Measurements from ENCODE around the gene MACROD2.
A peak's percentile ranks its signal among the peaks of the same experiment; 100 is the strongest.

MACROD2 gene

DNA sequence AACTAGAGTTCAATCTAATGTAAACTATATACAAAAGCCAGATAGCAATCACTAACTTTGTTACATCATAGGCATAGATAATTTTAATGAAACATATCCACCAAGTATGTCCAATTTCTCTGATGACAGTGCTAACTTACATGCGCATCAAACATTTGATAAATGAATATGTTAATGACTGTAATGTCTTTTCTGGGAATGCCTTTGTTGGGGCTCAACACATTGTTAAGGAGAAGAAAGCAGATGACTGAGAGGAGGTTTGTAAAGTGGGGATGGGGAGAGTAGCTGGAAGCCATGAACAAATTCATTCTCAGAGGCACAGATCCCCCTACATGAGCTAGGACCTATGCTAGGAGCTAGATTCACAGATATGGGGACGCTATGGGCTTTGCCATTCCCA is 1627.9 kb downstream of the MACROD2 start:
- DNase-seq: no peak

DNA sequence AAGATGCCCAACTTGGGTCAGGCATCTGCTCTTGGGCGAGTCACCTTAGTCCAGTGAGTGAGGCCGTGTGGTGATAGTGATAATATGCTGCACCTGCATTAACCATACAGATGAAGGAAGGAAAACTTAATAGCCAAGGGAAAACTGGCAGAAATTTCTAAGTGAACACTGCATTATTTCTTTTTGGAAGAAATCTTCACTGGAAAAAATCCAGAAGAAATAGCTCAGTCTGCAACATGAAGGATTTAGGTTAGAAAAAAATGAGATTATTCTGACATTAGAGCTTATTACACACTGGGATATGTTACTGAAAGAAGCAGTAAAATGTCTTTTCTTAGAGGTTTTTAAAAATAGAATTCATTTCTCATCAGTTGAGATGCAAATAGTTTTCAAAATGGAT is 1630.7 kb downstream of the MACROD2 start:
- no peak for DNase-seq

DNA sequence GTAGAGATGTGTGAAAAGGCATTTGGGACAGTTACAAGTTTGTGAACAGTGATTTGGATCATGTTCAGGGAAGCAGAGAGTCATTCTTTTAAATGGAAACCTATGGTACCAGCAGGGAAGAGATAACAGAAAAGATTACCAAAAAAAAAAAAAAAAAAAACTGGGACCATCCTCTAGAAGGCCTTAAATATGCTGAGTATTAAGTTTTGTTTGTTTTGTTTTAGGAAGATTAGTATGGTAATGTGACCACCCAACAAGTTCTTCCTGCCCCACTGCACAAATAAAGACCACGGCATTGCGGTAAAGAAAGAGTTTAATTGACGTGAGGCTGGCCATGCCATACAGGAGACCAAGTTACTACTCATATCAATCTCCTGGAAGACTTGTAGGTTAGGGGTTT is 1631.8 kb downstream of the MACROD2 start:
- DNase-seq: no peak

DNA sequence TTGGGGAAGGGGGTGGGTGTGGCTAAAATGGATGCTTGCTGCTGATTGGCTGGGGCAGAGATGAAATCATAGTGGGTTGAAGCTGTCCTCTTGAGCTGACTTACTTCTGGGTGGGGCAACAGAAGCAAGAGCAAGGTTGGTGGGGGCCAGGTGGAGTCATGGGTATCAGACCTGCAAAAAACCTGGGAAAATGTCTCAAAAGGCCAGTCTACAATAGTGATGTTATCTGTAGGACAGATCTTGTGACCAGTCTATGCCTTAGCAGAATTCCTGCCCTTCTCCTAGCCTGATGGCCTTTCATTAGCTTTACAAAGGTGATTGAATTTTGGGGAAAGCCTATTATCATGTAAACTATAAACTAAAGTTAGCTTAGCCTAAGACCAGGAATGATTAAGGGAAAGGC is 1632.2 kb downstream of the MACROD2 start:
- DNase-seq: no peak

DNA sequence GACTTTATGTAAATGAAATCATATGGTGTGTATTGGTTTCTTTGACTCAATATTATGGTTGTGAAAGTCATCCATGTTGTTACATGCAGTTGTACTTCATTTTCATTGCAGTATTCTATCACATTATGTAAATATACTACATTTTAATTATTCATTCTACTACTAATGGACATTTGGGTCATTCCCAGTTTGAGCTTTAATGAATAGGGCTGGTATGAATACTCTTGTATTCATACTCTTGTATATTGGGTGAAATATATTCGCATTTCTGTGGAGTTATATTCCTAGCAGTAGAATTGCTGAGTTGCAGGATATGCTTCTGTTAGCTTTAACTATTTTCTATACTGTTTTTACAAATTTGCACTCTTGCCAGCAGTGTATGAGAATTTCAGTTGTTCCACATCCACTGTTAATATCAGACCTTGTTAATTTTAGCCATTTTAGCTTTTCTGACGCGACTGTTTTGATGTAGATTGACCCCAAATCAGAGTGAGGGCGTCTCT is 1633.6 kb downstream of the MACROD2 start:
- no peak for DNase-seq

DNA sequence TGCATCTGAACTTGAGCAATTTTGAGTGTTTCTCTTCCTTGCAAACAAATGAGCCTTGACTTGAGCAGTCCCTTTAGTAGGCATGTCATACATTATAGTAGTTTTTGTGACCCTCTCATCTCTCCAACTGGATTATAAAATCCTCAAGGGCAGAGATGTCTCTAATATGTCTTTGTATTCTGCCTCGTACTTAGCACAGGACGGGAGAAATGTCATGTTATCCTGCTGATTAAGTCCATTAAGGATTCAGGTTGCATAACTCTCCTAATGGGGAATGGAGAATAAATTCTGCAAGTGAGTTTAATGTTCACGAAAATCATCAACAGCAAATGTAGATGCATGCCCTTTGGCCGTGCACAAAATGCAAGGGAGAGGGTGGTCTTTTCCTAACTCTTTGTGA is 1635.0 kb downstream of the MACROD2 start:
- no peak for DNase-seq

DNA sequence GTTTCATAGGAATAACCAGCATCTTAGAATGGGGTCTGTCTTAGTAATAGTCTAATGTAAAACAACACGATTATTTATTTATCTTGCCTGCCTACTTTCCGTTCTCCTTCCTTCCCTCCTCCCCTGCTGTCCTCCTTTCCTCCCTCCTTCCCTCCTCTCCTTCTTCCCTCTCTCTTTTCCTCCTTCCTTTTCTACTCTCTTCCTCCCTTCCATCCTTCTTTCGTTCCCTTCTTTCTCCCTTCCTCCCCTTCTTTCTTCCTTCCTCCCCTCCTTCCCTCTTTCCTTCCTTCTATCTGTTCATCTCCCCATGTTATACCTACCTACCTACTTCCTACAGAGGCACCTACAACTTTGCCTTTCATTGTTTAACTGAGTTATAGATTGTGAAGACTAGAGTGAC is 1637.4 kb downstream of the MACROD2 start:
- DNase-seq: no peak

DNA sequence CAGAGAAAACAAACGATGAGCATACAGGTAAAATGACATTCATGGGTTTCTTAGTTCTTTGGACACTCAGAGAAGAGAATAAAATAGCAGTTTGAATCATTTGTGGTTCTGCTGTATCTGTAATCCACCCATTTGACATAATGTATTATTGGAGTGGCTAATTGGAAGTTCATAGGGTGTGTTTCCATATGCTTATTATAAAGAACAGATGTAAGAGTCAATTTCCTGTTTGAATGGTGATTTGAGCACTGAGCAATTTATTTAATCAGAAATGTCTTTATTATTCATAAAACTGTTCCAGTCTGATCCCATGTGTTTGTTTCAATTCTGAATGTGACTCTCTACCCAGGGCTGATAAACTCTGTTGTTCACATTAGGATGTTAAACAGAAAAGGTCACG is 1638.8 kb downstream of the MACROD2 start:
- DNase-seq: no peak

DNA sequence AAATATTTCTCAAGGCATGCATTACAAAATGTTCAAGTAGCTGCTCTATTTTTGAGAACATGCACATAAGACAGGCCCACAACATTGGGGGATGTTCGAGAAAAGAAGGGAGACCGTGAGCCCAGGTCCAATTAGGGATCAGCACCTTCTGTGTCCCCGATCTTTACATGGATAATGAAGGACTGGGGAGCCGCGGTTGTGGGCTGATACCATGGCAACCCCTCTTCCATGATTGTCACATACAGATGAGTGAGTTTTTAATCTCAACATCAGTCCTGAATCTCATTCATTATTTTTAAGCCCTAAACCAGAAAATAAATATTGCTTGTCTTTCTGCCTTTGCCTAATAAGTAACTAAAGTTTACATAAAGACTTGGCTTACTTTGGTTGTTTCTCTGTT is 1642.2 kb downstream of the MACROD2 start:
- DNase-seq: no peak

DNA sequence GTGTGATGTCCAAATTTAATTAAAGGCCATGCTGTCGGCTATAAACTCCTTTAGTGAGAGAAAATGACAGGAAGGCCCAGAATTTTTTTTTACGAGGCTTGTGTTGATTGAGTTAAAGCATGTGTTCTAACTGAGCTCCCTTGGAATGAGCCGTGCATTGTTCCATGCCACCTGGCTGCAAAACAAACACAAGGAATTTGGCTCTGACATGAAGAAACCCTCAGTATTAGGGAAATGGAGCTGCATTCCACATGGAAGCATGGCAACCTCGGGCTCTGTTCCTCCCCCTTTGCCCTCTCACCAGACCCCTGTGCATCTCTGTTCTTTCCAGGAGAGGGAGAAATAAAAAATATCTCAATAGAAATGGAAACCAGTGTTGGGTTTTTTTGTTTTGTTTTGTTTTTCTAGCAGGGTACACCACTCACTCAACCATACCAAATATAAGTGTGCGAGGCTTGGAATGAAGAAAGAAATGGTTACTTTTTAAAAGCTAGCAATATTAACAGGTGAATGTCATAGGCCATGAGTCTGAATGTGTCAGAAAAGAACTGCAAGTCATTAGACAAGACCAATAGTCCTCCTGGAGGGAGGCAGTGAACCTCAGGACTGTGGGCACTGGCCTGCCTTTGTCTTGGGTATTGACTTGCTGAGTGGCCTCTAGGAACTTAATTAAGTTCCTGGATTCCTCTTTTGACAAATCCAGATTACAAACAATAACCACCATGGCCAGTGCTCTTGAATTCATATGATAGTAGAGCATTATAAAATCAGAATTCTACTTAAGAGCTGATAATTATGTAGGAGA is 1642.8 kb downstream of the MACROD2 start:
- peak; percentile 40 for DNase-seq

DNA sequence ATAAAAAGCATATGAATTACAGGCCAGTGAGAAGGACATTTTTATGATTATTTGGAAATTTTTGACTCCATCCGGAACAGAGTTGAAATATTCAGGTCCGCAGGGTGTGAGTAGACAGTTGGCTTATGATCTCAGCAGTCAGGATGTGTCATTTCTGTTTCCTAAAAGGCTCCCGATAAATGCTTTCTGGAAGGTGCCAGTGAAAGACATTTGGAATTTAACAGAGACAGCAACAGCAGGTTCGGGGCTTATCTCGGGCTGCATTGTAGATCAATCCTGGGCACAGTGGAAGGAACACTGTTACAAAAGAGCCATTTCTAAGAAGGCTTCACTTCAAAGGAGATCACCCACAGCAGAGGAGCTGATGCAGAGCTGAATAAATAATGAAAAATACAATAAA is 1643.5 kb downstream of the MACROD2 start:
- no peak for DNase-seq

DNA sequence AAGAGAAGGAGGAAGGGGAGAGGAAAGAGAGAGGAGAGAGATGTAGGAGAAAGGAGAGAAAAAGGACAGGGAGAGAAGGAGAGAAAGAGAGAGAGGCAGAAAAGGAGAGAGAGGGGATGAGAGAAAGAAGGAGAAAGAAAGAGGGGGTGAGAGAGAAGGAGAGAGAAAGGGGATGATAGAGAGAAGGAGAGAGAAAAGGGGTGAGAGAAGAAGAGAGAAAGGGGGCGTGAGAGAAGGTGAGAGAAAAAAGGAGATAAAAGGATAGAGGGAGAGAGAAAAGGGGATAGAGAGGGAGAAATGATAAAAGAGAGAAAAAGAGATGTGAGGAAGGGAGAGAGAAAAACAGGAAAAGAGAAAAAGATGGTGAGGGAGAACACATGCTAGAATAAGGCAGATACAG is 1644.5 kb downstream of the MACROD2 start:
- no peak for DNase-seq

DNA sequence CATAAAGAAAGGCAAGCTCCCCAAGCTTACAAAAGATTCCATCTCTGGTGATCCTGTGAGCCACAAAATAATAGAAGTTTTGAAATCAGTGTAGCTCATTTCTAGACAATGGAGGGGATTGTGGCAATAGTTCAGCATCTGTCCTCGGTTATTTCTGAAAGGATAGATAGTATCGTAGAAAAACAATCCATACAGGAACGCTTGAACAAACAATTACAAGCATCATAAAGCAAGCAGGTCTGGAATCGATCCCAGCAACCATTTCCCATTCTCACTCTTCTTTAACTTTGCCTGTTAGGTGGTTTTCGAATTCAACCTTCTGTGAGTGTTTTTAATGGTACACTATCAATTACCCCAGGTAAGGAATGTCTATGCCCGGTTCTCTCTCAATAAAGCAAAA is 1646.8 kb downstream of the MACROD2 start:
- DNase-seq: no peak

DNA sequence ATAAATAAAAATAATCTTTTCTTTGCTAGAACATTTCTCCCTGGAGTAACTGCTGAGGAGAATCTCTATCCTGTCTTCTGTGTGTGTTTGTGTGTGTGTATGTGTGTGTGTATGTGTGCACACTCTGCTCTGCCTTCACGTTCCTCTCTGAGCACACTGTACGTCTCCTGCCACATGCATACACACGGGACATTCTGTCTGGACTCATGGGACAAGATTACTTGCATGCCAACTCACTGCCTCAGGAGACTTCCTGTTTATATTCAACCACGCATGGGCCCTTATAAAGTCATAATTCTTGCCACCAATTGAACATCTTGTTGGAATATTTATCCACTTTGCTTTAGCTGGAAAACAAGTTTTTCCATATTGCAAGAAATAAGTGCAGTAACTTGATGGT is 1647.4 kb downstream of the MACROD2 start:
- no peak for DNase-seq

DNA sequence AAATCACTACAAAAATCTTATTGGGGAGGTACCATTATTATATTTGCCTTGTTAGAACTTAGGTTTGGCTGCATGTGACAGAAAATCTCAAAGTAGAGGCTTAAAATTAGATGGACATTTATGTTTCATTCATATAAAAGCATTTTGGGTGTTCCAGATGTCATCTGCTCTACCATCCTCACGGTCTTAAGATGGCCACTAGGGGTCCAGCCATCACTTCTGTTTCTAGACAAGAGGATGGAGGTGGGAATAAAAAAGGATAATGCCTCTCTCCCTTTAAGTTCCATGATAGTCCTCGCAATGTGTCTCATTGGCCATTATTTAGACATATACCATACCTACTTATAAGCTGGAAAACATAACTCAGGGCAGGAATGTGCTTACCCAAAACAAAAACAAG is 1648.4 kb downstream of the MACROD2 start:
- DNase-seq: peak; percentile 45

DNA sequence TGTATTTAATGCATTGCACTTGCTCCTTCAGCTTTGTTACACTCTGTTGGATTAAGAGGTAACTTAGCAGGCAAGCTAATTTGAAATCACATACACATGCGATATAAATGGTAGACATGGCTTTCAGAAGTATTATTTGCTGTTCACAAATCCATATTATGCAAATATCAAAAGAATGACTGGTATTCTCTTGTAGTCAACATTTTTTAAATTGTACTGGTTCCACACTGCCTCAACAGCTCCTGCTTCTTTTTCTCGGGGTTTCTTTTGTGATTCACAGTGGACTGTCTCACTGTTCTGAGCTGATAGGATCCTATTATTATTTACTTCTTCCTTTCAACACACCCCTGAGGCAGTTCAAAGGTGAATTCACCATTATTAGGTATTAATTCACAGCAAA is 1650.5 kb downstream of the MACROD2 start:
- peak; percentile 36 for DNase-seq

DNA sequence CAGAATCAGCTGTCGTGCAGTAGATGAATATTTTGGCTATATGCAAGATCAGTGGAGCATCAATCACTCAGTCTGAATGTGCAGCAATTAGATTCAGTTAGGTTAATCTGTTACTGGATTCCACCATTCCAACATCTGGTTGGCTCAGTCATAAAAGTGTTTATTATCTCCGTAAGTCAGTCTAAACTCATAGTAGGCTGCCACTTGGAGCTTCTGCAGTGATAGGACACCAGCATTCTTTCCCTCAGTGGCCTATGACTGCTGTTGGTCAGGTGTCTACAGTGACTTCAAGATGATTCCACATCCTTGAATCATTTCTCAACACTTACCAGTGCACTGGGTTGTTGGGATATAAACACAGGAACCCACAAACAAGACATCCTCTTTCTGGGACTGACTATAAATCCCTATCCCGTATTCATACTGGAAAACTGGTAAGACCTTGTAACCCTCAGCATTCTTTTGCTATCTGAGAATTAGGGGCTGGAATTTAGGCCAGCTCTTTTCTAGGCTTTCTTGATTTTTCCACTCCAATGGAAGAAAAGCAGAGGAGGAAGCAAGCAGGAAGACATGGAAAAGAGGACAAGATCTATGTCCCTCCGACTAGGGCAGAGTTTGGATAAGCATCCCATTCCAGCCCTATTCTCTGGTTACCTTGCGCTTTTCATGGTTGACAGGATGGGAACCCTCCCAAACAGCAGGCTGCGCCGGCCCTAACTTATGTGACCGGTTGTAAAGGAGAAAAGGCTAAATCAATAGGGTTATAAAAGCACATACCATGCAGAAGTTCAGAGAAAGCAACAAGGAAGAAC is 1658.3 kb downstream of the MACROD2 start:
- no peak for DNase-seq

DNA sequence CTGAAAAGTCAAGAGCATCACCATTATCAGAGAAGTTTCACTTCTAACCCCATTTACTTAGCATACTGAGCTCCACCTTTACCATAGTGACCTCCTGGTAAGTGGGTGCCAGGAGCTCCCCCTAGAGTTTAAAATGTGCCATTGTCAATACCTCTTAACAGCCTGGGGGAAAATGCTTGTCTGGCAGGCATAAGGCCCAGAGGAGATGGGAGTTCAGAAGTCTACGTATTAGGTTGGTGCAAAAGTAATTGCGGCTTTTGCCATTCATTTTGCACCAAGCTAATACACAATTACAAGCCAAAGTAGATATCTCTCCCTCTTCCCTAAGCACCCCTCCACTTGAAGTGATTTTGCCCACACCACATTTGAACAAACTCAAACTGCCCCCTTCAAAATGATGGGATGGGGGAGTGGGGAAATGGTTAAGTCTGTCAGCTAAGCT is 1658.9 kb downstream of the MACROD2 start:
- DNase-seq: peak; percentile 84

DNA sequence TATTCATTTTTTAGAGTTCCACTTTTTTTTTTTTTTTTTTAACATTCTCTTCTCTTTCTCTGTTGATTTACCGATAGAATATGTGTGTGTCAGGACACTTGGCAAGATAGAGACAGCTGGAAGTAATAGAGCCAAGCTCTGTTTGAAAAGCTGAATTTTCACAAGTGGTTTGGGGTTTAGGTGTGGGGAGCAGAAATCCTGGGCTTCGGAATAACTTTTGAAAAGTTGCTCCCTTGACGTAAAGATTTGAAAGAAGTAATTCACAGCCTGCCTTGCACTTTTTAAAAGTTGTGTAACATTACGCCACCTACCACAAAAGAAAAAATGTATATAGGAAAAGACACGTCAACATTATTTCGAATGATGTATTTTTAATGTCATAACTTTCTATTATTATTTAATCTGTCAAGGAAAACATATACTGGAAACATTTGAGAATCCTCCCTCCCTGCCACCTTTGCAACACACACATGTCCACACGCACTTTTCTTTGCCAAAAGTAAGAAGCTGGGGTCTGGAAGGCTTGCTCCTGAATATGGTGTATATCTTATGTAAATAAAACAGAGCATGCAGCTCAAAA is 1660.1 kb downstream of the MACROD2 start:
- no peak for DNase-seq

DNA sequence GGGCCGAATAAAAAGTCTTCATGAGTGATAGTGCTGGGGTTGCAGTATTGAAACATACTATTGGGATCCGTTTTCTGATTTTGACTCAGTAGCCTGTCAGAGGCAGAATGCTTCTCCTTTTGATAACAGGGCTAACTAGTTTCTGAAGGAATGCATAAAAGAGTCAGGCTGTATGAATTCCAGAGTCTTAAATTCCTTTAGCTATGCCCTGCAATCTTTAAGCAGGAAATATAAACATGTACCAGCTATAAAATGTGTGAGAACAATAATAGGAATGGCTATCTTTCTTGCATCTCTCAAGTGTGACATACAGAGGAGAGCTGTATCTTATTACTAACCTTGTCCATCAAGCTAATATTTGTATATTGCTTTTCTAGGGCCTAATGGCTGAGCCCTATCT is 1660.8 kb downstream of the MACROD2 start:
- no peak for DNase-seq

DNA sequence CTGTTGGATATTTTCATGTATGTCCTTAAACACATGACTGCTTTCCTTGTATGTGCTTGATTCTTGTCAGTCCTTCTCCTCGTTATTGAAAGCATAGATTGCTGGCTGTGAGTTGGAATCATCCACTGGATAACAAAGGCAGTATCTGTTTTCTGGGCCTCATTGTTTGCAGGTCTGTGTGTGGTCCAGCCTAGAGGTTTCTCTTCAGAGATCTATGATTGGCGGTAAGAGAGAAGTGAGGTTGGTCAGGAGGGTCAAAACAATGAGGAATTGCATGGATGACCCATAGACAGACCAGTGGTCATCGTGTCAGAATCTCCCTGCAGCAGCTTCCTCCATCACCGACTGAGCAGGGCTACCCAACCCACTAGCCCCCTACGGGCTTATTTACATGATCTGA is 1663.0 kb downstream of the MACROD2 start:
- no peak for DNase-seq

DNA sequence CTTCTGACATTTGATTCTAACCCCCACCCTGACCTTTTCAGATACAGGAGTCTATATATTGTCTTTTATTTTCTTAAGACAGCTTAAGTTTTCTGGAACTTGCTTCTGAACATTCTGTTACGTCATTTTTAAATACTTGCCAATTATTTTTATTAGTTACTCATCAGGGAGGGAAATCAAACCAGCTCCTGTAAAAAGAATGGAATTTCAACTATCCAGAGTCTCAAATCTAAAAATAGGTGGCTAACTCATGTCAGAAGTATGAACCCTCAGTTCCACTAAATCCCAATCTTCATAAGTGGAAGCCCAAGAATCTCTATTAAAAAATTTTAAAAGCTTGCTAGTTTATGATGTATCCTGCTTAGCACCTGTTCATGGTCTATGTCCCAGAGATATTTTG is 1677.9 kb downstream of the MACROD2 start:
- no peak for DNase-seq

DNA sequence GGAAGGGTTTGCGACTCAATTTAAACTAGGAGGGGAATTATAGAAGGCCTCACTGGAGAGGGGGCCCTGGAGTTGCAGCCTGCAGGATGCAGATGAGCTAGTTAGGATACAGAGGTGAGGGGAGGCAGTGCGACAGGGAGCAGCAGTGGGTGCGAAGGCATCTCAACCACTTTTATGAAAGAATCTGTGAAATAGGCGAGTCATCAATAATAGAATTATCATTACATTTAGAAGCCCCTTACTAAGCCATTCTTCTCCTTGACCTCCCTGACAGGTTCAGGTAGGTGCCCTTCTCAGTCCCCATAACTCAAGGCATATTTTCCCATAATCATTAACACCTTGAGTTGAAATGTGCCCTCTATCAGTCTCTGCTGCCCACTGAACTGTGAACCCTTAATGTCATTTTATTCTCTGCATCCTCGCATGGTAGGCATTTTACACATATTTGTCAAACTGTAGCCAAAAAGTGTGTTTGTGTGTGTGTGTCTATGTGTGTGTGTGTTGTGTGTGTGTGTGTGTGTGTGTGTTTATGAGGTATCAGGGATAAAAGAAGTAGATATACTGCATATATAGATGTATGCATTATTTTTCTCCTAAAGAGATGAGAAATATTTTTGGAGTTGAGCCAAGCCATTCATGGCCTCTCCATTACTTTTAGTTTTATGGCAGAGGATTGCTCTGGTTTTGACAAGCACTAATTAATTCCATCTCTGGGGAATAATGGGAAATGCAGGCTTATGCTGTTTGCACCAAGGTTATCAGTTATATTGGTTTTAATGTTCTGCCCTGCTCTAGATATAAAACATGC is 1679.1 kb downstream of the MACROD2 start:
- peak; percentile 34 for DNase-seq

Data from NCI-H82 (cell line).